ENCODE data around the gene UNC93B1.

UNC93B1 gene

DNA sequence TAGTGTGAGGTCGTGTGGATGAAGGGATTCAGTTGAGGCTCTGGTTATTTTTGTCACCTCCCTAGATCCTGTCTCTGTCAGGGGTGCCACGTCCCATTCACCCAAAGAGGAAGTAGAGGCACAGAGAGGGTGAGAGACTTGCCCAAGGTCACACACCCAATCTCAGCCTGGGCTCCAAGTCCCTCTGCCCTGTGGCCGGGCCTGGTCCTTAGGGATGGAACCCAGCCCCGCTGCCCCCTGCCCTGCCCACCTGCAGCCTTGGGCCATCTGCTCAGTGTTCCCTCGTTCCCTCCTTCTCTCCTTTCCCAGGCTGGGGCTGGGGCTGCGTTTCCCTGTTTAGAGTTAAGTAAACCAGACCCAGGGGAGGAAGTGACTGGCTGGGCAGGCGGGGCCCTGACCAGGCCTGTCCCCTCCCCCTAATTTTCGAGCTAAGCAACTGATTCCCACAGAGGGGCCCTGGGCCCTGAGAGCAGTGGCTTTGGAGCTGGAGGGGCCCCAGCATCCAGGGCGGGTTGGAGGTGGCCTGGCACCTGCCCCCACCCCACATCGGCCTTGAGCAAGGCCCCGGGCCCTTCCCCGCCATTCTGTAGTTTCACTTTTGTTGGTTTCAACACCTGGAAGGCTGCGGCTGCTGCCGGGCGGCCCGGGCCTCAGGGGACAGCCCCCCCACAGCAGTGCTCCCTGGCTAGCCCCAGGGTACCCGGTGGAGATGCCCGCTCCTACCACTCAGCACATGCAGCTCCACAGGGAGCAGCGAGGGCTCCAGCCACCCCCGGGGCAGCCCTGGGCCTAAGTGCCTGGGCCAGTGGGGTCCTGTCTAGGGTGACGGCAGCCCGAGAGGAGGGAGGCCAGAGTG is 36.4 kb upstream of the UNC93B1 start:
- DNase-seq (ENCODE audit: low read depth in 2 of 2): peak in 1 of 2 experiments; percentile 23

DNA sequence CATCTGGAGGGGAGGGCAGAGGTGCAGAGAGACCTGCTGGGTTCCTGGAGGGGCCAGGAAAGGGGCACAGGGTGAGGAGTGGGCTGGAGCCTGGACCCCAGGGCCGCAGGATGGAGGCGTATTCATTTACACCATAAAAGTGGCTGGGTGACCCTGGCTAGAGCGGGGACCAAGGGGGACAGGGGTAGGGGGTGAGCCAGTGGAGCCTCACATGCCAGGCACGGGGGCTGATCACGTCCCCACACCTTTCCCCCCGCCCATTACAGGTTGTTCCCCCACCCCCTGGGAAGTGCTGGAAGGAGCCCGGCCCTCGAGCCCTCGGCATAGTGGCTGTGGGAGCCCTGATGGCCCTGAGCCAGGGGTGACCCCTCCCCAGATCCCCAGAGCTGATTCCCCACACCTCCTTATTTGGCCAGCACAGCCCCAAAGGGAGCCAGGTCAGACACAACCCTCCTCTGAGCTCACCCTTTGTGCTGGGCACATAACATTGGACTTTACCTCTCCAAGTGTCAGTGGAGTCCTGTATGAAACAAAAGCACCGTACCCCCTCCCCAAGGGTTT is 35.7 kb upstream of the UNC93B1 start:
- DNase-seq (ENCODE audit: low read depth in 2 of 2): no peak

DNA sequence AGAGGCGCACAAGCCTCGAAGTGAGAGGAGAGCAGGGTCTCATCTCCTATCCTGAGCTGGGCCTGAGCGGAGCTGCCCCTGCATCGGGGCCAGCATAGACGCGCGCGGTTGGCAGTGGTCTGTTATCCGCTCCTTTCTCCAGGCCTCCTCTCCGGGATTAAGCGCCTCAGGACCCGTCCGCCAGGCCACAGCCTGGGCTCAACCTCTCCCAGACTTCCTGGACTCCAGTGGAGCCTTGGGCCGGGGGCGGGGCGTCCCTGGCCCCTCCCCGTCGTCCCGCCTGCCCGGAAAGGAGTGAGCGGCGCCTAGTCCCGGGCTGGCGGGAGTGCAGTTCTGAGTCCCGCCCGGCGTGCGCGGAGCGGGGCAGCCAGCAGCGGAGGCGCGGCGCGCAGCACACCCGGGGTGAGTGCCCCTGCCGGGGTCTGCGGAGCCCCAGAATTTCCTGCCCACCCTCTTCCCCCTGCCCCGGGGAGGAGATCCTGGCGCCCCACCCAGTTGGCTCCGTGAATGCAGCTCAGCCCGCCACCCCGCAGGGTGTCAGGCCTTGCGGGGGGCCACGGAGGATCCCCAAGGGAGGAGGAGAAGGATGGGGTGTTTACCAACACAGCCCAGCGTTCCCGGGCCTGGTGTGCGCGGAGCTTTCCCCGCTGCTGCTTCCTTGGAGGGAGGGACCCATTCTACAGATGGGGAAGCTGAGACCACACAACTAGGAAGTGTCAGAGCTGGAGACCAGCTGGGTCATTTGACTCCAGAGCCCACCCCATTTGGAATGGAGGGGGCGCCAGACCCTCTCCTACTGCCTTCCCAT is 35.0 kb upstream of the UNC93B1 start, which contains the start of gene TCIRG1:
TCIRG1 (plus strand) TSS at position 308 of the 808 bp plus-strand sequence. CDS start 2,247 bp downstream, outside the sequence.
- DNase-seq (ENCODE audit: low read depth in 2 of 2): no peak

DNA sequence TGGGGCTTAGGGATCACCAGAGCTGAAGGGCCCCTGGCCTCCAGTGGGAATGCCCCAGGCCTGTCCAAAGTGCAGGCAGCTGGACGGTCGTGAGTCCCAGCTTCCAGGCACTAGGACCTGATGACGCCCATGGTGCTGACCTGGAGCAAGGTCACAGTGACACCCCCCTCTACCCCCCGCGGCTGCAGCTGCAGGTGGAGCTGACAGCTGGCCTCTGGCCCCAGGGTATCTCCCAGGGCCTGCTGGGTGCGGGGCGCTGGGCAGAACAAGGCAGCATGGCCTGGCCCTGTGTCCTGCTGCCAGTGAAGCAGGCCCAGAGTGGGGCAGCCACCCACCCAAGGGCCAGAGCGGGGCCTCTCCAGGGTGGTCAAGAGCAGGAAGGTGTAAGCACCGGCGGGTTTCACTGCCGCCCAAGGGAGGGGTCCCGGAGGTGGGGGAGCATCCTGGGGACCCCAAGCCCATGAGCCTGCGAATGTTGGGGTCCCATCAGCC is 34.4 kb upstream of the UNC93B1 start:
- DNase-seq (ENCODE audit: low read depth in 2 of 2): no peak

DNA sequence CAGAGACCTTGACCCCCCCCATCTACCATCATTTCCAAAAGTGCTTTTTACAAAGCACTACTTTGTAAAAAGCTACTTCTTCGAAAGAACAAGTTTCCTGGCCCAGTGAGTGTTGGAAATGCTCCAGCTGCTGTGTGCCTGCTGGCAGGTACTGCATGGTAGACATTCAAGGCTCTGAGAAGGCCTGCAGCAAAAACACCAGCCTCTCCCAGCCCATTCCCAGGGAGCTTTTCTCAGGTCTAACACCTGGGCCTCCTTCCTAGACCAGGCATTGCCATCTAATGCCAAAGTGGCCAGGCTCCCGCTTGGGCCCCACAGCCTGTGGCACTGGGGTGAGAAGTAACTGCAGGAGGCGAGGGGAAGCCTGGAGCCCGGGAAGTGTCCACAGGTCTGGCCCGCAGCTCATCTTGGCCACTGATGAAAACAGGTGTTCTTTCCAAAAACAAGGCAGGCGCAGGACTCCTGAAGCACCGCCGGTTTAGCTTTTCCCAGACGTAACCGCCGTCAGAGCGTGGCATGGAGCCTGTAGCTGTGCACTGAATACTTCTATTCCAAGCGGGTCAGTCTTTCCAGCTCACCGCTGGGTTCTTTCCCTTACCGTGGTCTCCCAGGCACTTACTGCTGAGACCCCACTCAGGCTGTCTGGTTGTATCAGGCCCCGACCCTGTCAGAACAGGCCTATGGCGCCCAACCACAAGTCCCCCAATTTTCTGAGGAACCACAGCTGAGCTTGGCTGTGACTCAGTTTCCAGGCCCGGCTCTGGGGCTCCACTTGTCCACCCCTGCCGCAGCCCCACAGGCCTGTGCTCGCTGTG is 33.7 kb upstream of the UNC93B1 start:
- no peak for DNase-seq (ENCODE audit: low read depth in 2 of 2)

- no peak for DNase-seq (ENCODE audit: low read depth in 2 of 2)
Observed at GRCh38 chr11:68036717-68037239, 32.9 kb upstream of the UNC93B1 start.

- DNase-seq (ENCODE audit: low read depth in 2 of 2): no peak
Observed at GRCh38 chr11:68036141-68036716, 32.3 kb upstream of the UNC93B1 start.

- no peak for DNase-seq (ENCODE audit: low read depth in 2 of 2)
Observed at GRCh38 chr11:68035266-68035876, 31.5 kb upstream of the UNC93B1 start.

- no peak for DNase-seq (ENCODE audit: low read depth in 2 of 2)
Observed at GRCh38 chr11:68033708-68034045, 29.8 kb upstream of the UNC93B1 start.

- no peak for DNase-seq (ENCODE audit: low read depth in 2 of 2)
Observed at GRCh38 chr11:68032997-68033707, 29.3 kb upstream of the UNC93B1 start.

- DNase-seq (ENCODE audit: low read depth in 2 of 2): no peak
Observed at GRCh38 chr11:68032003-68032402, 28.1 kb upstream of the UNC93B1 start.

DNA sequence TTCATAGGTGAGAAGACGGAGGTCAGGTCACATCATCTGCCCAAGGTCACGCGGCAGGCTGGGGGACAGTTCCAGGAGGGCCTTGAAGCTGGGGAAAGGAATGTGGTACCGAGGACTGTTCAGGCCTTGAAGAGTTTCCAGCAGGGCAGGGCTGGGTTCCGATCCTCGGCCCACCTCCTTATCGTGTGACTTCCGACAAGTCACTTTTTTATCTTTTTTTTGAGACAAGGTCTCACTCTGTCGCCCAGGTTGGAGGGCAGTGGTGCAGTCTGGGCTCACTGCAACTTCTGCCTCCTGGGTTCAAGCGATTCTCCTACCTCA is 27.2 kb upstream of the UNC93B1 start:
- no peak for DNase-seq (ENCODE audit: low read depth in 2 of 2)

DNA sequence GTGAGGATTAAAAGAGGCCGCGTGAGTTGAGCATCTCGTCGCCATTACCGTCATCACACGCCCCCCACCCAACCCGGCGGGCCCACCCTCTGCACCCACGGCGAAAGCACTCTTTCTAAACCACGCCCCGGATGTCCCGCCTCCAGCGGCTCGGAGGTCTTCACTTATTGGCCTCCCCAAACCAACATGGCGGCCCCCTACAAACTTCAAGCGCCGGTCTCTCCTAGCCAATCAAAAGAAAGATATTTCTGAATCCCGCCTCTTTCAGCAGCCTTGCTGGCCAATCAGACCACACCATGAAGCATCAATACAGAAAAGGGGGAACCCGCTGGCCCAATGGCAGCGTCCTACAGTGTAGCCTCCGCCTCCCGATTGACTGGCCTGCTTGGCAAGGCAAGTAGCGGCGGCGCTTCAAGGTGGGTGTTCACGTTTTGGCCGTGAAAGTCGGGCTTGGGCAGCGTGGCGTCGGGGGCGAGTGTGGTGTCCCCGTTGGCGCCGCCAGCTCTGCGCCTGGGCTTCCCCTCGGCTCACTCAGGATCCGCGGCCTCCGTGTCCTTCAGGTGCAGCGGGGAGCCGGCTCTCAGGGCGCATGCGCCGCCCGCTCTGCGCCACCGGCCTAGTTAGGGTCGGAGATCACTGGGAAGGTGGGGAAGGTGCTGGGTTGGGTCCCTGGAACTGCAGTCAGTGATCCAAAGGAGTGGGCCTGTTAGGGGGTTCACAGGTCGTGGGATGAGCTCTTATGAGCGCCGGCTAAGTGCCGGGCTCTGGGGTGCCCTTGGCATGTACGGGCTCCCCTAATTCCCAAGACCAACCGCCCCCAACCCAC is 26.6 kb upstream of the UNC93B1 start, which contains the start of gene NDUFS8:
NDUFS8 (plus strand) TSS at position 364 of the 826 bp plus-strand sequence. CDS start 1,471 bp downstream, outside the sequence.
- DNase-seq (ENCODE audit: low read depth in 2 of 2): peak; percentile 98

GRCh38 chr11:68028802-68029545 is 25.1 kb upstream of the UNC93B1 start:
- no peak for DNase-seq (ENCODE audit: low read depth in 2 of 2)

- no peak for DNase-seq (ENCODE audit: low read depth in 2 of 2)
Observed at GRCh38 chr11:68027667-68028066, 23.8 kb upstream of the UNC93B1 start.

GRCh38 chr11:68026391-68027105 is 22.7 kb upstream of the UNC93B1 start:
- no peak for DNase-seq (ENCODE audit: low read depth in 2 of 2)

DNA sequence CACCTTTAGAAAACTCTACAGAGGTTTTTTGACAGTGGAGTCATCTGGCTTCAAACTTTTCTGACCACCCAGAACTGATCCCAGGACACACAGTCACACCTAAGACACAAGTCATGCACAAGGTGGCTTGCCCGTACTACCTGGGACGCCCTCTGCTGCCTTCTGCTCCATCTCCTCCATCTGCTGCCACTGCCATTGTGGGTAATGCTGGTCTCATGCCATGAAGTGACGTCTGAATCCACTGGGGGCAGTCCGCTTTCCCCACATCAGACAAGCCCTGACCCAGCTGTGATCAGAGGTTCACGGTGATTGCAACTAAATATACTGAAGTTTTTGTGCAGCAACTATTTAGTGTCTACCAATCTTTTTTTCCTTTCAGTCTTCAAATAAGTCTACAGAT is 21.1 kb upstream of the UNC93B1 start:
- no peak for DNase-seq (ENCODE audit: low read depth in 2 of 2)

- no peak for DNase-seq (ENCODE audit: low read depth in 2 of 2)
Observed at GRCh38 chr11:68024508-68024907, 20.6 kb upstream of the UNC93B1 start.

Measured in fibroblast of skin of left biceps (primary cell).